ENCODE data around the gene FN3KRP.

GRCh38 chr17:82743344-82744219 lies 27.1 kb downstream of the FN3KRP start:
- TF ChIP-seq POLR2AphosphoS5 (IDR thresholded peaks at IDR 0.05; ENCODE audit: low read depth, low read length) (no peak), NFIC (IDR thresholded peaks at IDR 0.05; ENCODE audit: borderline replicate concordance) (no peak), CTCF (IDR thresholded peaks at IDR 0.05) (no peak), NRF1 (IDR thresholded peaks at IDR 0.05; ENCODE audit: low read depth, low read length) (no peak), GABPA (IDR thresholded peaks at IDR 0.05; ENCODE audit: low read depth) (no peak), REST (IDR thresholded peaks at IDR 0.05; ENCODE audit: low read depth, low read length) (no peak), SIN3A (IDR thresholded peaks at IDR 0.05; ENCODE audit: borderline replicate concordance, low read depth, low read length) (no peak), MXI1 (IDR thresholded peaks at IDR 0.05; ENCODE audit: low read depth, low read length) (no peak), PBX3 (IDR thresholded peaks at IDR 0.05) (no peak), CHD2 (IDR thresholded peaks at IDR 0.05; ENCODE audit: low read length, partially characterized antibody) (no peak), MAX (IDR thresholded peaks at IDR 0.05; ENCODE audit: low read depth) (no peak), MEF2A (IDR thresholded peaks at IDR 0.05; ENCODE audit: borderline replicate concordance, low read depth) (no peak)

Data from SK-N-SH (cell line).